HL-60 (cell line): ENCODE results near the gene TSHZ3.

Experiments
- GABPA ChIP-seq: IDR thresholded peaks from 2 replicates; pipeline ENCODE4 v1.6.1; 2012; ENCODE audit warnings: low read depth
- TF ChIP-seq, protein P1 (sequence below): IDR thresholded peaks from one replicate; pipeline ENCODE4 v1.5.1; 2011; ENCODE audit warnings: low read length, control low read depth, inconsistent platforms; ENCODE audit not compliant: insufficient read depth

DNA sequence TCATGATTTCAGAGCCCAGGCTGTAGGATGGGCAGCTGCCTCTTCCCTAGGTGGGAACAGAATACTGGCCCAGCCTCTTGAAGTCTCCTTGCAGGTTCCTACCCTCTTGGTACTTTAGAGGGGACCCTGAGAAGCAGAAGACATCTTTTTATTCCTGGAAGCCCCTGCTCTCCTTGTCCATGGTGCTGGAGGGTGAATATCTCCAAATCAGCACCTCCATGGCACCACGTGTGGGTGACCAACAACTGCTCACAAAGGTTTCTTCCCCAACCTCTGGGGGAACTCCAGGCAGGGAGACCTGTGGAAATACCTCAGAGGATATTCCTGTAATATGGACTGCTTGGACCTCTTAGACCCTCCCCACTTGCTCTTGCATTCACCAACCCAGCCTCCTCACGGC lies 48.1 kb upstream of the TSHZ3 start:
- TF ChIP-seq, protein P1, sequence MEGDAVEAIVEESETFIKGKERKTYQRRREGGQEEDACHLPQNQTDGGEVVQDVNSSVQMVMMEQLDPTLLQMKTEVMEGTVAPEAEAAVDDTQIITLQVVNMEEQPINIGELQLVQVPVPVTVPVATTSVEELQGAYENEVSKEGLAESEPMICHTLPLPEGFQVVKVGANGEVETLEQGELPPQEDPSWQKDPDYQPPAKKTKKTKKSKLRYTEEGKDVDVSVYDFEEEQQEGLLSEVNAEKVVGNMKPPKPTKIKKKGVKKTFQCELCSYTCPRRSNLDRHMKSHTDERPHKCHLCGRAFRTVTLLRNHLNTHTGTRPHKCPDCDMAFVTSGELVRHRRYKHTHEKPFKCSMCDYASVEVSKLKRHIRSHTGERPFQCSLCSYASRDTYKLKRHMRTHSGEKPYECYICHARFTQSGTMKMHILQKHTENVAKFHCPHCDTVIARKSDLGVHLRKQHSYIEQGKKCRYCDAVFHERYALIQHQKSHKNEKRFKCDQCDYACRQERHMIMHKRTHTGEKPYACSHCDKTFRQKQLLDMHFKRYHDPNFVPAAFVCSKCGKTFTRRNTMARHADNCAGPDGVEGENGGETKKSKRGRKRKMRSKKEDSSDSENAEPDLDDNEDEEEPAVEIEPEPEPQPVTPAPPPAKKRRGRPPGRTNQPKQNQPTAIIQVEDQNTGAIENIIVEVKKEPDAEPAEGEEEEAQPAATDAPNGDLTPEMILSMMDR = no peak
- no peak for TF ChIP-seq GABPA
